ENCODE results near the gene MB21D2.

DNA sequence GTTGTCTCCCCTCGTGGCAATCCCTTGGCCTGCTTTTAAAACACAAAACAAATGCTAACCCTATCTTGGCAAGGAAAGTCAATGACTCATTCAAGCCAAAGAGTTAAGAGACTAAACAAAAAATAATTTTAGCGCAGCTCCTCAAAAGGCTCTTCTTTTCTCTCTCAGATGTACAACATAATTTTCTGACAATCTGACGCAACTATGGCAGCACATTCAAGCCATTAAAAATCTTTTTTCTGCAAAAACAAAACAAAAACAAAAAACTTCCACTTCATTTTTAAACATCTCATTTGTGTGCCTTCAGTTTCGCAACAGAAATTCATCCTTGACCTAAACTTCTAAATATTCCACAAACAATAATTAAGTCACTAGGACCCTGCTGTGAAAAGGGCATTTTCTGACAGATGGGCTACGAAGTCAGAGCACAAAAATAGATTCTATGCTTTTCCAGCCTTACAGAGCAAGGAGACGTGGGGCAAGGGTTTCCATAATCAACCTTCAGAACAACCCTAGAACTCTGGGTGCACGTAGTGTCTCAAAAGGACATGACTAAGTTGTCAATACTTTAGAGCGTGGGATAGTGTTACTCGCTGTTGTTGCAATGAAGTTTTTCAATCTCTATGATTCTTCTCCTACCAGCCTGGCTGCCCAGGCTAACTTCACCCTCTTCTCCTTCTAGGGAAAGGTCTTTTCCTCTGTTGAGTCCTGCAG, 84.3 kb downstream of the MB21D2 start:
- no peak for TF ChIP-seq POU2F2 (IDR thresholded peaks at IDR 0.05; ENCODE audit: low read depth, low read length)
- TF ChIP-seq POLR2AphosphoS5 (IDR thresholded peaks at IDR 0.05; ENCODE audit: low read depth, low read length) = no peak
- no peak for TF ChIP-seq SPI1 (IDR thresholded peaks at IDR 0.05; ENCODE audit: low read depth, low read length)
- TF ChIP-seq POLR2A (IDR thresholded peaks at IDR 0.05; ENCODE audit: low read depth, low read length) = no peak
